GM12878 (cell line): ENCODE measurements around the gene EGR4. TPM values are rescaled to one million over a fixed set of nuclear protein-coding genes. Genes with fewer than 3 reads are reported as not detected.

Source experiments
- ATAC-seq: fragments of 200-7000 bp; cut with Tn5 transposase; 3 replicates; pipeline ENCODE4 v1.9.1; 2020; ENCODE audit warnings: mild to moderate bottlenecking, moderate library complexity
- BruUV-seq: library from RNA; stranded (reverse); fragments of 400-500 nt; replicated peaks from 2 replicates; lab custom pipeline; 2021; lab: Mats Ljungman, UMichigan
- CTCF ChIA-PET: fragments of 300-600 bp; sonication (Branson Sonifier 250); formaldehyde crosslinking; extraction: SDS; loops from one replicate; lab custom pipeline; 2021; ENCODE audit warnings: inconsistent platforms; lab: Yijun Ruan, JAX
- POLR2A ChIA-PET: fragments of 350-600 bp; formaldehyde crosslinking; extraction: SDS; loops from one replicate; lab custom pipeline; 2021; ENCODE audit warnings: inconsistent platforms; lab: Charles Lee
- RAD21 ChIA-PET: fragments of 300-600 bp; sonication (Branson Sonifier 250); formaldehyde crosslinking; loops from one replicate; lab custom pipeline; 2023; ENCODE audit warnings: antibody characterized with exemption; ENCODE audit not compliant: unreplicated experiment; lab: Charles Lee
- SMC1A ChIA-PET: fragments of 300-600 bp; sonication (Branson Sonifier 250); formaldehyde crosslinking; loops from one replicate; lab custom pipeline; 2023; ENCODE audit not compliant: unreplicated experiment, uncharacterized antibody; lab: Charles Lee
- DNase-seq: peaks from one replicate; pipeline ENCODE4 v3.0.0-alpha.2; 2011; ENCODE audit warnings: low read depth, low spot score
- FAIRE-seq: peaks from 3 replicates; lab custom pipeline; 2011; peaks lifted over from hg19 to GRCh38; lab: Jason Lieb, UNC
- H2AFZ ChIP-seq: 2 replicates; pipeline ENCODE4 v1.6.0; 2011; ENCODE audit warnings: low read depth, low read length, control low read depth; ENCODE audit not compliant: control insufficient read depth
- H3K27ac ChIP-seq: 2 replicates; pipeline ENCODE4 v1.5.1; 2011; ENCODE audit warnings: control low read depth; ENCODE audit not compliant: control insufficient read depth, insufficient read depth
- H3K27me3 ChIP-seq, 2 experiments: replicated peaks in 1 of 2; 2 replicates each; pipeline versions ENCODE4 v1.6.0 to v1.6.1; 2011; ENCODE audit warnings: low read length in 1 of 2; ENCODE audit not compliant: control insufficient read depth in 2 of 2, insufficient read depth in 2 of 2
- H3K36me3 ChIP-seq, 2 experiments: 2 replicates each; pipeline ENCODE4 v1.5.1; 2011; ENCODE audit warnings: low read length in 1 of 2; ENCODE audit not compliant: control insufficient read depth in 2 of 2, insufficient read depth in 2 of 2
- H3K4me1 ChIP-seq: 2 replicates; pipeline ENCODE4 v1.6.1; 2011; ENCODE audit warnings: mild to moderate bottlenecking, low read length, moderate library complexity, mixed read lengths; ENCODE audit not compliant: control insufficient read depth, insufficient read depth
- H3K4me2 ChIP-seq: 2 replicates; pipeline ENCODE4 v1.6.0; 2011; ENCODE audit warnings: control low read depth; ENCODE audit not compliant: control insufficient read depth, insufficient read depth
- H3K4me3 ChIP-seq: fragments of 200-600 bp; sonication (generic); 2 replicates; pipeline ENCODE4 v1.5.1; 2016
- H3K79me2 ChIP-seq: 2 replicates; pipeline ENCODE4 v1.6.0; 2011; ENCODE audit warnings: low read length; ENCODE audit not compliant: control insufficient read depth, insufficient read depth
- H3K9ac ChIP-seq: 2 replicates; pipeline ENCODE4 v1.8.0; 2011; ENCODE audit warnings: low read length, control low read depth, mixed read lengths; ENCODE audit not compliant: control insufficient read depth, insufficient read depth
- H3K9me3 ChIP-seq: replicated peaks from 3 replicates; pipeline ENCODE4 v1.5.1; 2011; ENCODE audit warnings: mild to moderate bottlenecking, low read length; ENCODE audit not compliant: control insufficient read depth, insufficient read depth
- H4K20me1 ChIP-seq: 2 replicates; pipeline ENCODE4 v1.6.0; 2011; ENCODE audit not compliant: control insufficient read depth, insufficient read depth
- BACH1 ChIP-seq: fragments of 450-650 bp; IDR thresholded peaks from 2 replicates; pipeline ENCODE4 v1.6.1; 2017; ENCODE audit warnings: mild to moderate bottlenecking, borderline replicate concordance
- CREM ChIP-seq: IDR thresholded peaks from 2 replicates; pipeline ENCODE4 v1.6.1; 2014; ENCODE audit warnings: antibody characterized with exemption, low read depth
- DPF2 ChIP-seq: fragments of 450-650 bp; IDR thresholded peaks from 2 replicates; pipeline ENCODE4 v1.6.1; 2017; ENCODE audit warnings: mild to moderate bottlenecking
- NR2C1 ChIP-seq: fragments of 450-650 bp; IDR thresholded peaks from 2 replicates; pipeline ENCODE4 v1.6.1; 2017; ENCODE audit warnings: antibody characterized with exemption, mild to moderate bottlenecking, moderate library complexity
- POLR2A ChIP-seq: IDR thresholded peaks from 2 replicates; pipeline ENCODE4 v1.6.1; 2011; ENCODE audit warnings: low read depth, mild to moderate bottlenecking, low read length
- POU2F2 ChIP-seq: IDR thresholded peaks from 3 replicates; pipeline ENCODE4 v1.6.1; 2011; ENCODE audit warnings: low read depth, mild to moderate bottlenecking, low read length, borderline replicate concordance
- RUNX3 ChIP-seq: IDR thresholded peaks from 2 replicates; pipeline ENCODE4 v1.6.1; 2012; ENCODE audit warnings: low read length, inconsistent platforms
- TBL1XR1 ChIP-seq: IDR thresholded peaks from 2 replicates; pipeline ENCODE4 v1.6.1; 2012; ENCODE audit warnings: low read depth, low read length, improper control_type of control experiment
- YY1 ChIP-seq: IDR thresholded peaks from 2 replicates; pipeline ENCODE4 v1.6.1; 2011; ENCODE audit warnings: low read depth, mild to moderate bottlenecking, low read length
- WGBS: methylation state at CpG from one replicate; pipeline ENCODE4 v1.1.6; 2016; ENCODE audit warnings: low lambda C conversion rate; ENCODE audit not compliant: insufficient replicate concordance, insufficient coverage; ENCODE audit errors: missing lambda C conversion rate; 5-methylcytosine and 5-hydroxymethylcytosine counted together
- in situ Hi-C: fragments of 300-500 bp; cut with MboI; formaldehyde crosslinking; loops from 9 replicates; pipeline ENCODE4 v1.14.3; 2018; ENCODE audit warnings: mixed read lengths
- intact Hi-C: fragments of 100-400 bp; cut with micrococcal nuclease; formaldehyde crosslinking; loops from one replicate; pipeline ENCODE4 v1.14.2; 2022; ENCODE audit not compliant: unreplicated experiment
- polyA plus RNA-seq, 11 experiments: library from polyadenylated mRNA; depleted of rRNA in 4 of 11; unstranded in 6 of 11; stranded (reverse) in 5 of 11; fragments of >200 nt; fragmentation: Nextera tagmentation in 4 of 11; fragmentation: Illumina TruSeq in 1 of 11; extraction: Ambion mirVana in 4 of 11; extraction: Trizol in 1 of 11; gene quantifications; 1 replicate in 1 of 11; 2 replicates in 10 of 11; pipeline versions ENCODE4 v1.2.1 to v1.2.3, GENCODE V29; 2011 to 2016; ENCODE audit warnings: inconsistent platforms in 2 of 11, missing spikeins in 2 of 11, low read depth in 1 of 11
- total RNA-seq, 4 experiments: library from RNA; depleted of rRNA in 3 of 4; stranded (reverse); fragments of >200 nt in 3 of 4; fragmentation: Illumina TruSeq in 1 of 4; extraction: Trizol in 1 of 4; gene quantifications; 2 replicates each; pipeline versions ENCODE4 v1.2.1 to v1.2.3, GENCODE V29; 2013 to 2021
- TF ChIP-seq, protein P1 (sequence below): fragments of 450-650 bp; IDR thresholded peaks from 2 replicates; pipeline ENCODE4 v1.6.1; 2016; ENCODE audit warnings: mild to moderate bottlenecking, moderate library complexity, borderline replicate concordance
- TF ChIP-seq, protein P2 (sequence below): fragments of 450-650 bp; IDR thresholded peaks from 2 replicates; pipeline ENCODE4 v1.6.1; 2017; ENCODE audit warnings: mild to moderate bottlenecking, low read depth, inconsistent platforms; ENCODE audit not compliant: poor library complexity, severe bottlenecking
- TF ChIP-seq, protein P3 (sequence below): fragments of 450-650 bp; conservative IDR thresholded peaks from 2 replicates; pipeline ENCODE4 v1.6.1; 2017; ENCODE audit warnings: mild to moderate bottlenecking, moderate library complexity
- TF ChIP-seq, protein P4 (sequence below): fragments of 450-650 bp; IDR thresholded peaks from 2 replicates; pipeline ENCODE4 v1.6.1; 2016; ENCODE audit warnings: mild to moderate bottlenecking

EGR4 gene
- total and polyA plus RNA-seq, 10 of the 15 experiments (the other 5 are each of a cell fraction or from before 2014, with no cell fraction given) = 0.07 TPM; not detected in 9

DNA sequence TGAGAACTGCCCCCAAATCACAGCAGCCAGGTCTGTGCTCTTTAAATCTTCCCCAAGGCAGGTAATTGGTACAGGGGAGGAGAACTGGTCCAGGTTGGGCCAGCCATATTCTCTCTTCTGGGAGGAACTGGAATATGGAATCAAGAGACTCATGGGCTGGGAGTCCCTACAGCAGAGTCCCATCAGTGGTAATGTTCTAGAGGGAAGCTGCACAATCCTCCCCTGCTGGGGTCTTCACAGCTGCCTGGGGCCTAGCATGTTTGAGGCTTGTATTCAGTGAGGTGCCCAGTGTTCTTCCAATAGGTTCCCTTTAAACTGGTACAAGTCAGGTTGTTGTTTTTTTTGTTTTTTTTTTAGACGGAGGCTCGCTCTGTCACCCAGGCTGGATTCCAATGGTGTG is 21.1 kb upstream of the EGR4 start:
- no peaks in the 10 kb centered on the region for H3K4me1 ChIP-seq
- POLR2A ChIA-PET = no interaction called here
- in situ Hi-C loops = no loop called here
- no peak overlapping the region for H2AFZ ChIP-seq
- no peak overlapping the region for H3K27ac ChIP-seq
- DNase-seq = no peak
- intact Hi-C loops = no loop called here
- H3K4me2 ChIP-seq = no peak overlapping the region
- H4K20me1 ChIP-seq = no peaks in the 10 kb centered on the region
- H3K9ac ChIP-seq = no peak overlapping the region
- no peaks in the 10 kb centered on the region for H3K36me3 ChIP-seq
- RAD21 ChIA-PET = no interaction called here
- CTCF ChIA-PET = no interaction called here
- peaks cover 0 to 1% of the 10 kb centered on the region in 2 experiments; a peak in 1 of 4 replicates for H3K27me3 ChIP-seq
- BruUV-seq = no TSS peak
- SMC1A ChIA-PET = no interaction called here
- WGBS = 91% methylated on average over 2 of the region's 2 CpGs
- H3K9me3 ChIP-seq = no peaks in the 10 kb centered on the region
- no peaks in the 10 kb centered on the region for H3K79me2 ChIP-seq
- no peak for FAIRE-seq
- H3K4me3 ChIP-seq = no peak overlapping the region
- no peak for ATAC-seq
- TF ChIP-seq TBL1XR1 (no peak), BACH1 (no peak), CREM (no peak), NR2C1 (no peak), POLR2A (no peak), RUNX3 (no peak), POU2F2 (no peak), DPF2 (no peak), YY1 (no peak)
- TF ChIP-seq, protein P1, sequence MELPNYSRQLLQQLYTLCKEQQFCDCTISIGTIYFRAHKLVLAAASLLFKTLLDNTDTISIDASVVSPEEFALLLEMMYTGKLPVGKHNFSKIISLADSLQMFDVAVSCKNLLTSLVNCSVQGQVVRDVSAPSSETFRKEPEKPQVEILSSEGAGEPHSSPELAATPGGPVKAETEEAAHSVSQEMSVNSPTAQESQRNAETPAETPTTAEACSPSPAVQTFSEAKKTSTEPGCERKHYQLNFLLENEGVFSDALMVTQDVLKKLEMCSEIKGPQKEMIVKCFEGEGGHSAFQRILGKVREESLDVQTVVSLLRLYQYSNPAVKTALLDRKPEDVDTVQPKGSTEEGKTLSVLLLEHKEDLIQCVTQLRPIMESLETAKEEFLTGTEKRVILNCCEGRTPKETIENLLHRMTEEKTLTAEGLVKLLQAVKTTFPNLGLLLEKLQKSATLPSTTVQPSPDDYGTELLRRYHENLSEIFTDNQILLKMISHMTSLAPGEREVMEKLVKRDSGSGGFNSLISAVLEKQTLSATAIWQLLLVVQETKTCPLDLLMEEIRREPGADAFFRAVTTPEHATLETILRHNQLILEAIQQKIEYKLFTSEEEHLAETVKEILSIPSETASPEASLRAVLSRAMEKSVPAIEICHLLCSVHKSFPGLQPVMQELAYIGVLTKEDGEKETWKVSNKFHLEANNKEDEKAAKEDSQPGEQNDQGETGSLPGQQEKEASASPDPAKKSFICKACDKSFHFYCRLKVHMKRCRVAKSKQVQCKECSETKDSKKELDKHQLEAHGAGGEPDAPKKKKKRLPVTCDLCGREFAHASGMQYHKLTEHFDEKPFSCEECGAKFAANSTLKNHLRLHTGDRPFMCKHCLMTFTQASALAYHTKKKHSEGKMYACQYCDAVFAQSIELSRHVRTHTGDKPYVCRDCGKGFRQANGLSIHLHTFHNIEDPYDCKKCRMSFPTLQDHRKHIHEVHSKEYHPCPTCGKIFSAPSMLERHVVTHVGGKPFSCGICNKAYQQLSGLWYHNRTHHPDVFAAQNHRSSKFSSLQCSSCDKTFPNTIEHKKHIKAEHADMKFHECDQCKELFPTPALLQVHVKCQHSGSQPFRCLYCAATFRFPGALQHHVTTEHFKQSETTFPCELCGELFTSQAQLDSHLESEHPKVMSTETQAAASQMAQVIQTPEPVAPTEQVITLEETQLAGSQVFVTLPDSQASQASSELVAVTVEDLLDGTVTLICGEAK = no peak
- TF ChIP-seq, protein P2, sequence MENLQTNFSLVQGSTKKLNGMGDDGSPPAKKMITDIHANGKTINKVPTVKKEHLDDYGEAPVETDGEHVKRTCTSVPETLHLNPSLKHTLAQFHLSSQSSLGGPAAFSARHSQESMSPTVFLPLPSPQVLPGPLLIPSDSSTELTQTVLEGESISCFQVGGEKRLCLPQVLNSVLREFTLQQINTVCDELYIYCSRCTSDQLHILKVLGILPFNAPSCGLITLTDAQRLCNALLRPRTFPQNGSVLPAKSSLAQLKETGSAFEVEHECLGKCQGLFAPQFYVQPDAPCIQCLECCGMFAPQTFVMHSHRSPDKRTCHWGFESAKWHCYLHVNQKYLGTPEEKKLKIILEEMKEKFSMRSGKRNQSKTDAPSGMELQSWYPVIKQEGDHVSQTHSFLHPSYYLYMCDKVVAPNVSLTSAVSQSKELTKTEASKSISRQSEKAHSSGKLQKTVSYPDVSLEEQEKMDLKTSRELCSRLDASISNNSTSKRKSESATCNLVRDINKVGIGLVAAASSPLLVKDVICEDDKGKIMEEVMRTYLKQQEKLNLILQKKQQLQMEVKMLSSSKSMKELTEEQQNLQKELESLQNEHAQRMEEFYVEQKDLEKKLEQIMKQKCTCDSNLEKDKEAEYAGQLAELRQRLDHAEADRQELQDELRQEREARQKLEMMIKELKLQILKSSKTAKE = no peak
- TF ChIP-seq, protein P3, sequence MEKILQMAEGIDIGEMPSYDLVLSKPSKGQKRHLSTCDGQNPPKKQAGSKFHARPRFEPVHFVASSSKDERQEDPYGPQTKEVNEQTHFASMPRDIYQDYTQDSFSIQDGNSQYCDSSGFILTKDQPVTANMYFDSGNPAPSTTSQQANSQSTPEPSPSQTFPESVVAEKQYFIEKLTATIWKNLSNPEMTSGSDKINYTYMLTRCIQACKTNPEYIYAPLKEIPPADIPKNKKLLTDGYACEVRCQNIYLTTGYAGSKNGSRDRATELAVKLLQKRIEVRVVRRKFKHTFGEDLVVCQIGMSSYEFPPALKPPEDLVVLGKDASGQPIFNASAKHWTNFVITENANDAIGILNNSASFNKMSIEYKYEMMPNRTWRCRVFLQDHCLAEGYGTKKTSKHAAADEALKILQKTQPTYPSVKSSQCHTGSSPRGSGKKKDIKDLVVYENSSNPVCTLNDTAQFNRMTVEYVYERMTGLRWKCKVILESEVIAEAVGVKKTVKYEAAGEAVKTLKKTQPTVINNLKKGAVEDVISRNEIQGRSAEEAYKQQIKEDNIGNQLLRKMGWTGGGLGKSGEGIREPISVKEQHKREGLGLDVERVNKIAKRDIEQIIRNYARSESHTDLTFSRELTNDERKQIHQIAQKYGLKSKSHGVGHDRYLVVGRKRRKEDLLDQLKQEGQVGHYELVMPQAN = no peak
- TF ChIP-seq, protein P4, sequence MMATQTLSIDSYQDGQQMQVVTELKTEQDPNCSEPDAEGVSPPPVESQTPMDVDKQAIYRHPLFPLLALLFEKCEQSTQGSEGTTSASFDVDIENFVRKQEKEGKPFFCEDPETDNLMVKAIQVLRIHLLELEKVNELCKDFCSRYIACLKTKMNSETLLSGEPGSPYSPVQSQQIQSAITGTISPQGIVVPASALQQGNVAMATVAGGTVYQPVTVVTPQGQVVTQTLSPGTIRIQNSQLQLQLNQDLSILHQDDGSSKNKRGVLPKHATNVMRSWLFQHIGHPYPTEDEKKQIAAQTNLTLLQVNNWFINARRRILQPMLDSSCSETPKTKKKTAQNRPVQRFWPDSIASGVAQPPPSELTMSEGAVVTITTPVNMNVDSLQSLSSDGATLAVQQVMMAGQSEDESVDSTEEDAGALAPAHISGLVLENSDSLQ = no peak
